Peyer's patch (tissue), 4 donors: ENCODE data around the gene ATN1. TPM values are rescaled to one million over a fixed set of nuclear protein-coding genes. Genes with fewer than 3 reads are reported as not detected.

ENCODE experiments used
- DNase-seq, 3 donors: peaks; one replicate each; pipeline ENCODE4 v3.0.0-alpha.2; 2017 to 2019
- H3K27ac ChIP-seq, 4 donors: fragments of 200-600 bp; sonication (generic); one replicate each; pipeline ENCODE4 v1.5.1; 2016 to 2019
- H3K27me3 ChIP-seq, 2 donors: fragments of 200-600 bp; sonication (generic); one replicate each; pipeline ENCODE4 v1.5.1; 2019
- H3K36me3 ChIP-seq, 3 donors: fragments of 200-600 bp; sonication (generic); one replicate each; pipeline ENCODE4 v1.5.1; 2016 to 2019
- H3K4me1 ChIP-seq, 4 donors: fragments of 200-600 bp; sonication (generic); one replicate each; pipeline ENCODE4 v1.5.1; 2016 to 2019
- H3K4me3 ChIP-seq, 4 donors: fragments of 200-600 bp; sonication (generic); 1 replicate in 3 of 4; 2 replicates in 1 of 4; pipeline ENCODE4 v1.5.1; 2016 to 2019; ENCODE audit warnings: mild to moderate bottlenecking in 1 of 4
- H3K9me3 ChIP-seq, 4 donors: fragments of 200-600 bp; sonication (generic); one replicate each; pipeline ENCODE4 v1.5.1; 2016 to 2019; ENCODE audit warnings: mild to moderate bottlenecking in 1 of 4
- POLR2A ChIP-seq, 2 donors: fragments of 450-650 bp; IDR thresholded peaks; one replicate each; pipeline ENCODE4 v1.5.1; 2017; ENCODE audit warnings: antibody characterized with exemption in 2 of 2, mild to moderate bottlenecking in 2 of 2, moderate library complexity in 2 of 2
- total RNA-seq, 4 donors: library from RNA; depleted of rRNA; stranded (reverse); fragments of >200 nt; gene quantifications; one replicate each; pipeline ENCODE4 v1.1.0, GENCODE V29; 2016
- TF ChIP-seq, protein P1 (sequence below), 6 experiments: fragments of 450-650 bp in 4 of 6; fragments of 200-600 bp in 2 of 6; sonication (generic) in 1 of 6; IDR thresholded peaks; one replicate each; pipeline ENCODE4 v1.5.1; 2017 to 2019; ENCODE audit warnings: antibody characterized with exemption in 6 of 6, mild to moderate bottlenecking in 3 of 6, moderate library complexity in 1 of 6

The ATN1 gene
- total RNA-seq, 4 donors from 2014 or later, result 77.6 to 337 (median 125) TPM

DNA sequence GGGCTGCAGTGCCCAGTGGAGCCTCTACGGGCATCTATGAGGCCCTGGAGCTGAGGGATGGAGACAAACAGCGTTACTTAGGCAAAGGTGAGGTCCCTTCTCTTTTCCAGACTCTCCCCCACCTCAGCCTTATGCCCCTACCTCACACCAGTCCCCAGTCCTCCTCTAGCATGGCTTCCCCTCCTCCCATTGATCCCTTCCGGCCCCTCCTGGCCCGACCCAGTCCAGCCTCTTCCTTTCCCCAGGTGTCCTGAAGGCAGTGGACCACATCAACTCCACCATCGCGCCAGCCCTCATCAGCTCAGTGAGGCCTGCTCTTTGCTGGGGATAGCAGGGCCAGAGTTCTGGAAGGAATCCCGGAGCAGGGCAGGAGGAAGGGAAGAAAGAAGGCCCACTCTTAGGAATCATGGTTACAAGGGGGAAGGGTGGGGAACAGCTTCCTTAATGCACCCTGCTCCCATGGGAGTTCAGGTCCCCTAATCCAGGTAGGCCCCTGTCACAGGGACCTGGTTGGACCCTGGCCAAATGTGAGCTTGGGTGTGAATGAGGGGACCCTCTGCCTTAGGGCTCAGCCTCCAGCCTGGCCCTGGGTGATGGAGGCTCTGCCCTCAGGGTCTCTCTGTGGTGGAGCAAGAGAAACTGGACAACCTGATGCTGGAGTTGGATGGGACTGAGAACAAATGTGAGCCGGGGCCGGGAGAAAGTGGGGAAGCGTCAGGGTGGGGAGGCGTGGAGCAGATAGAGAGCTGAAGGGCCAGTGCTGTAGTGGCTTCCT, 11.1 kb upstream of the ATN1 start:
- no peak for TF ChIP-seq POLR2A (IDR thresholded peaks at IDR 0.05)
- TF ChIP-seq, protein P1, sequence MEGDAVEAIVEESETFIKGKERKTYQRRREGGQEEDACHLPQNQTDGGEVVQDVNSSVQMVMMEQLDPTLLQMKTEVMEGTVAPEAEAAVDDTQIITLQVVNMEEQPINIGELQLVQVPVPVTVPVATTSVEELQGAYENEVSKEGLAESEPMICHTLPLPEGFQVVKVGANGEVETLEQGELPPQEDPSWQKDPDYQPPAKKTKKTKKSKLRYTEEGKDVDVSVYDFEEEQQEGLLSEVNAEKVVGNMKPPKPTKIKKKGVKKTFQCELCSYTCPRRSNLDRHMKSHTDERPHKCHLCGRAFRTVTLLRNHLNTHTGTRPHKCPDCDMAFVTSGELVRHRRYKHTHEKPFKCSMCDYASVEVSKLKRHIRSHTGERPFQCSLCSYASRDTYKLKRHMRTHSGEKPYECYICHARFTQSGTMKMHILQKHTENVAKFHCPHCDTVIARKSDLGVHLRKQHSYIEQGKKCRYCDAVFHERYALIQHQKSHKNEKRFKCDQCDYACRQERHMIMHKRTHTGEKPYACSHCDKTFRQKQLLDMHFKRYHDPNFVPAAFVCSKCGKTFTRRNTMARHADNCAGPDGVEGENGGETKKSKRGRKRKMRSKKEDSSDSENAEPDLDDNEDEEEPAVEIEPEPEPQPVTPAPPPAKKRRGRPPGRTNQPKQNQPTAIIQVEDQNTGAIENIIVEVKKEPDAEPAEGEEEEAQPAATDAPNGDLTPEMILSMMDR (IDR thresholded peaks at IDR 0.05), result no peak
- Histone ChIP-seq H3K4me3 (no peak overlapping the region), H3K27me3 (no peaks in the 10 kb centered on the region), H3K4me1 (peaks cover 0 to 18% (median 8%) of the 10 kb centered on the region in 4 donors), H3K9me3 (no peaks in the 10 kb centered on the region), H3K27ac (no peak overlapping the region), H3K36me3 (no peaks in the 10 kb centered on the region)
- DNase-seq, result no peak

DNA sequence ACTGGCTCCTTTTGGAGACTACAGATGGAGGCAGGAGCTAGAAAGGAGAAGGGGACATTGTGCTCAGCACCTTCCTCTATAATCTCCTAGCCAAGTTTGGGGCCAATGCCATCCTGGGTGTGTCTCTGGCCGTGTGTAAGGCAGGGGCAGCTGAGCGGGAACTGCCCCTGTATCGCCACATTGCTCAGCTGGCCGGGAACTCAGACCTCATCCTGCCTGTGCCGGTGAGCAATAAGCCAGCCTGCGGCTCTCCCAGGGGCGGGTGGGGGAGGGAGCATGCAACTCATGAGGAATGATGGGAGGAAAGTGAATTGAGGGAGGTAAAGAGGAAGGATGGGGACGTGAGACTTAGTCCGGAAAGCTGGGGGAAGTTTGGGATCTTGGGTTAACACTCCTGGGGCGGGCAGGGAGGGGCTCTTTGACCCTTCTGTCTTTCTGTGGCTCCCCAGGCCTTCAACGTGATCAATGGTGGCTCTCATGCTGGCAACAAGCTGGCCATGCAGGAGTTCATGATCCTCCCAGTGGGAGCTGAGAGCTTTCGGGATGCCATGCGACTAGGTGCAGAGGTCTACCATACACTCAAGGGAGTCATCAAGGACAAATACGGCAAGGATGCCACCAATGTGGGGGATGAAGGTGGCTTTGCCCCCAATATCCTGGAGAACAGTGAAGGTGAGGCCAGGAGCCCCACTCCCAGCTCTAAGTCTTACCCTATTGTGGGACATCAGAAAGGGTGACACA, 10.1 kb upstream of the ATN1 start:
- no peaks in the 10 kb centered on the region for H3K36me3 ChIP-seq
- no peaks in the 10 kb centered on the region for H3K9me3 ChIP-seq
- peaks cover 0 to 19% (median 13%) of the 10 kb centered on the region in 4 donors for H3K4me1 ChIP-seq
- H3K27me3 ChIP-seq, result no peaks in the 10 kb centered on the region
- TF ChIP-seq POLR2A (IDR thresholded peaks at IDR 0.05), result no peak
- TF ChIP-seq, protein P1 (IDR thresholded peaks at IDR 0.05), result no peak
- DNase-seq, result no peak
- H3K4me3 ChIP-seq, result no peak overlapping the region
- no peak overlapping the region for H3K27ac ChIP-seq

DNA sequence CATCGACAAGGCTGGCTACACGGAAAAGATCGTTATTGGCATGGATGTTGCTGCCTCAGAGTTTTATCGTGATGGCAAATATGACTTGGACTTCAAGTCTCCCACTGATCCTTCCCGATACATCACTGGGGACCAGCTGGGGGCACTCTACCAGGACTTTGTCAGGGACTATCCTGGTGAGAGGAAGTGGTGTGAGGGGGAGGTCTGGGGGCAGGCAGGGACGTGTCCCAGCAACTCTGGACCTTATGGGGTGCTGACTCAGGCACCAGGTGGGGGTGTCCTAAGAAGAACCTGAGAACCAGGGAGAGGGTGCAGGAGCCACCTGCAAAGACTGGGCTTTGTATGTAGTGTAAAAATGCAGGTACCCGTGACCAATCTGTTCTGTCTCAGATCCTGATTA, 8.2 kb upstream of the ATN1 start:
- H3K4me3 ChIP-seq, result no peak overlapping the region
- no peak overlapping the region for H3K27ac ChIP-seq
- no peak for TF ChIP-seq POLR2A (IDR thresholded peaks at IDR 0.05)
- H3K27me3 ChIP-seq, result no peaks in the 10 kb centered on the region
- H3K9me3 ChIP-seq, result no peaks in the 10 kb centered on the region
- peaks cover 0 to 28% (median 17%) of the 10 kb centered on the region in 4 donors for H3K4me1 ChIP-seq
- H3K36me3 ChIP-seq, result no peaks in the 10 kb centered on the region
- no peak for DNase-seq

DNA sequence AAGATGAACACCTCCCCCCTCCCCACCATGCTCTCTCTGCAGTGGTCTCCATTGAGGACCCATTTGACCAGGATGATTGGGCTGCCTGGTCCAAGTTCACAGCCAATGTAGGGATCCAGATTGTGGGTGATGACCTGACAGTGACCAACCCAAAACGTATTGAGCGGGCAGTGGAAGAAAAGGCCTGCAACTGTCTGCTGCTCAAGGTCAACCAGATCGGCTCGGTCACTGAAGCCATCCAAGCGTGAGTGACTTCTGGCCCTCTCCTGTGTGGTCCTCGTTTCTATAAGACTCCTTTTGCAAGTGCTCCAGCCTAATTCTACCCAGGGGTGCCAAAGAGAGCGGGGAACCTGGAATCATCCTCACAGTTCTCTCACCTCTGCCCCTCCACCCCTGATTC, 6.2 kb upstream of the ATN1 start:
- peak overlapping the region in 1 of 4 donors; percentile 48 for H3K27ac ChIP-seq
- H3K36me3 ChIP-seq, result no peaks in the 10 kb centered on the region
- TF ChIP-seq, protein P1 (IDR thresholded peaks at IDR 0.05), result no peak
- TF ChIP-seq POLR2A (IDR thresholded peaks at IDR 0.05), result no peak
- H3K9me3 ChIP-seq, result no peaks in the 10 kb centered on the region
- H3K4me3 ChIP-seq, result no peak overlapping the region
- peaks cover 3 to 34% (median 11%) of the 10 kb centered on the region in 4 donors for H3K4me1 ChIP-seq
- no peak for DNase-seq
- no peaks in the 10 kb centered on the region for H3K27me3 ChIP-seq

DNA sequence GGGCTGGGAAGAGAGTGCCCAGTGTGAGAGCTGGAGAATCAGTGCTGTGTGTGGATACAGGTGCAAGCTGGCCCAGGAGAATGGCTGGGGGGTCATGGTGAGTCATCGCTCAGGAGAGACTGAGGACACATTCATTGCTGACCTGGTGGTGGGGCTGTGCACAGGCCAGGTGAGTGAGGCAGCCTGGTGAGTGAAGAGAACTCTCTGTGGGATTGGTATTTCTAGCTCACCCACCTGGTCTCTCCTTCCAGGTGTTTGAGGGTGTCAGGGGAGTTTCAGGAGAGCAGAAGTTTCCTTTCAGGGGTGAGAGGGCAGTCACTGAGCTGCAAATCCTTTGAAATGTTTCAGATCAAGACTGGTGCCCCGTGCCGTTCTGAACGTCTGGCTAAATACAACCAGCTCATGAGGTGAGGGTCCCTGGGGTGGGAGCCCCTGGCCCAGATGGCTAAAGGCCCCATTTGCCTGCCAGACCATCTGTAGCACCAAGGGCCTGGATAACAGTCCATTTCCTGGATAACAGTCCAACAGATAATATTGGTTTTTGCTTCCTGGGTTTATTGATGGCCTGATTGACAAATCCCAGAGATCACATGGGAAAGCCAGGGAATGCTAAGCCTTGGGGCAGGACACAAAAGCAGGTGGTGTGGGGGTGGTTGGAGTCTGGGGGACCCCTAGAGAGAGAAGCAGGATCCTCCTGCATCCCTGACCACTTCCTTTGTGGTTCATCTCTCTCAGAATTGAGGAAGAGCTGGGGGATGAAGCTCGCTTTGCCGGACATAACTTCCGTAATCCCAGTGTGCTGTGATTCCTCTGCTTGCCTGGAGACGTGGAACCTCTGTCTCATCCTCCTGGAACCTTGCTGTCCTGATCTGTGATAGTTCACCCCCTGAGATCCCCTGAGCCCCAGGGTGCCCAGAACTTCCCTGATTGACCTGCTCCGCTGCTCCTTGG, 5.5 kb upstream of the ATN1 start:
- Histone ChIP-seq H3K27ac (peak overlapping the region in 3 of 4 donors; percentile 18 to 48 (median 39)), H3K36me3 (no peaks in the 10 kb centered on the region), H3K4me1 (peaks cover 3 to 42% (median 13%) of the 10 kb centered on the region in 4 donors)

More for the DNA sequence above, 5.5 kb upstream of the ATN1 start:
- TF ChIP-seq, protein P1 (IDR thresholded peaks at IDR 0.05), result no peak
- no peak for TF ChIP-seq POLR2A (IDR thresholded peaks at IDR 0.05)
- DNase-seq, result no peak
- Histone ChIP-seq H3K9me3 (no peaks in the 10 kb centered on the region), H3K4me3 (no peak overlapping the region), H3K27me3 (no peaks in the 10 kb centered on the region)
